H1 (cell line): ENCODE measurements around the gene CORO6. TPM values are rescaled to one million over a fixed set of nuclear protein-coding genes. Genes with fewer than 3 reads are reported as not detected.

Source experiments
- CTCF ChIA-PET: fragments of 300-600 bp; sonication (Branson Sonifier 250); formaldehyde crosslinking; loops from one replicate; lab custom pipeline; 2021; ENCODE audit not compliant: partially characterized antibody; lab: Charles Lee
- POLR2A ChIA-PET: fragments of 300-600 bp; sonication (Branson Sonifier 250); formaldehyde crosslinking; loops from one replicate; lab custom pipeline; 2021; ENCODE audit warnings: inconsistent platforms; ENCODE audit not compliant: partially characterized antibody; lab: Charles Lee
- DNase-seq, 2 experiments: peaks; one replicate each; pipeline versions ENCODE4 v3.0.0 to v3.0.0-alpha.2; 2010 to 2022; ENCODE audit warnings: low spot score in 2 of 2, low read depth in 1 of 2, mixed read lengths in 1 of 2
- FAIRE-seq: peaks from 2 replicates; lab custom pipeline; 2011; peaks lifted over from hg19 to GRCh38; lab: Jason Lieb, UNC
- H2AFZ ChIP-seq: 2 replicates; pipeline ENCODE4 v1.8.1; 2012; ENCODE audit warnings: low read length, inconsistent platforms
- H2AK5ac ChIP-seq: 2 replicates; pipeline ENCODE4 v1.6.1; 2013; ENCODE audit warnings: low read depth, low read length
- H2BK120ac ChIP-seq: replicated peaks from 2 replicates; pipeline ENCODE3; 2013; ENCODE audit warnings: low read depth, low read length, inconsistent platforms
- H2BK12ac ChIP-seq: 2 replicates; pipeline ENCODE4 v1.6.1; 2013; ENCODE audit warnings: low read depth, low read length
- H2BK15ac ChIP-seq: 2 replicates; pipeline ENCODE4 v1.6.1; 2013; ENCODE audit warnings: low read length
- H2BK20ac ChIP-seq: 2 replicates; pipeline ENCODE4 v1.6.1; 2013; ENCODE audit warnings: low read length
- H2BK5ac ChIP-seq: 2 replicates; pipeline ENCODE4 v1.6.1; 2013; ENCODE audit warnings: low read depth, low read length
- H3K14ac ChIP-seq: 2 replicates; pipeline ENCODE4 v1.6.1; 2013; ENCODE audit warnings: inconsistent platforms; ENCODE audit not compliant: insufficient read length
- H3K18ac ChIP-seq: 2 replicates; pipeline ENCODE4 v1.6.1; 2013; ENCODE audit warnings: low read length; ENCODE audit errors: extremely low read depth
- H3K23ac ChIP-seq: 2 replicates; pipeline ENCODE4 v1.6.1; 2013; ENCODE audit warnings: inconsistent platforms; ENCODE audit not compliant: insufficient read length
- H3K23me2 ChIP-seq: 2 replicates; pipeline ENCODE4 v1.6.1; 2013; ENCODE audit warnings: low read depth, low read length
- H3K27ac ChIP-seq: 2 replicates; pipeline ENCODE4 v1.6.1; 2011; ENCODE audit warnings: low read depth, low read length, inconsistent platforms
- H3K27me3 ChIP-seq, 4 experiments: replicated peaks in 1 of 4; 1 replicate in 1 of 4; 2 replicates in 3 of 4; pipeline versions ENCODE4 v1.6.1 to v1.8.1; 2011 to 2013; ENCODE audit warnings: low read length in 3 of 4, mild to moderate bottlenecking in 3 of 4, inconsistent platforms in 2 of 4, mixed read lengths in 2 of 4, moderate library complexity in 1 of 4; ENCODE audit not compliant: control insufficient read depth in 3 of 4, insufficient read depth in 3 of 4; ENCODE audit errors: extremely low read depth in 1 of 4
- H3K36me3 ChIP-seq, 4 experiments: 2 replicates each; pipeline versions ENCODE4 v1.6.1 to v1.8.1; 2011 to 2013; ENCODE audit warnings: mild to moderate bottlenecking in 4 of 4, low read length in 3 of 4, moderate library complexity in 2 of 4, control low read depth in 1 of 4, inconsistent platforms in 1 of 4; ENCODE audit not compliant: insufficient read depth in 4 of 4, control insufficient read depth in 2 of 4
- H3K4ac ChIP-seq: replicated peaks from 2 replicates; pipeline ENCODE3; 2013; ENCODE audit warnings: low read length, low read depth, mixed read lengths, inconsistent platforms; ENCODE audit not compliant: insufficient read length
- H3K4me1 ChIP-seq, 4 experiments: replicated peaks in 1 of 4; 1 replicate in 1 of 4; 2 replicates in 3 of 4; pipeline versions ENCODE4 v1.6.1 to v1.8.1; 2011 to 2013; ENCODE audit warnings: low read length in 3 of 4, inconsistent platforms in 2 of 4, mixed read lengths in 1 of 4; ENCODE audit not compliant: insufficient read depth in 4 of 4, control insufficient read depth in 3 of 4
- H3K4me2 ChIP-seq, 2 experiments: 2 replicates each; pipeline versions ENCODE4 v1.6.1 to v1.8.1; 2011 to 2013; ENCODE audit warnings: low read depth in 2 of 2, low read length in 2 of 2, control low read depth in 1 of 2, inconsistent platforms in 1 of 2, mild to moderate bottlenecking in 1 of 2; ENCODE audit not compliant: insufficient read depth in 1 of 2
- H3K4me3 ChIP-seq, 4 experiments: fragments of 200-600, 300-600 bp in 1 of 4; sonication (generic), shearing (Covaris generic), sonication (Bioruptor Twin) in 1 of 4; 2 replicates each; pipeline versions ENCODE4 v1.5.1 to v1.8.1; 2011 to 2016; ENCODE audit warnings: low read length in 4 of 4, low read depth in 3 of 4, control low read depth in 2 of 4, inconsistent platforms in 2 of 4, mild to moderate bottlenecking in 2 of 4, mixed read lengths in 1 of 4, moderate library complexity in 1 of 4; ENCODE audit not compliant: insufficient read depth in 2 of 4; ENCODE audit errors: extremely low read depth in 1 of 4
- H3K56ac ChIP-seq: replicated peaks from 2 replicates; pipeline ENCODE3; 2013; ENCODE audit warnings: low read depth, mild to moderate bottlenecking, mixed read lengths, low read length, inconsistent platforms; ENCODE audit not compliant: insufficient read length
- H3K79me1 ChIP-seq: 2 replicates; pipeline ENCODE4 v1.6.1; 2013; ENCODE audit warnings: low read depth, low read length, control low read depth
- H3K79me2 ChIP-seq, 2 experiments: 2 replicates each; pipeline versions ENCODE4 v1.6.1 to v1.8.1; 2012 to 2013; ENCODE audit warnings: low read length in 2 of 2, mild to moderate bottlenecking in 2 of 2, inconsistent platforms in 1 of 2; ENCODE audit not compliant: insufficient read depth in 2 of 2, control insufficient read depth in 1 of 2
- H3K9ac ChIP-seq, 4 experiments: replicated peaks in 1 of 4; 1 replicate in 1 of 4; 2 replicates in 3 of 4; pipeline versions ENCODE4 v1.6.1 to v1.8.1; 2011 to 2013; ENCODE audit warnings: low read depth in 3 of 4, low read length in 3 of 4, control low read depth in 2 of 4, mild to moderate bottlenecking in 2 of 4, moderate library complexity in 2 of 4, inconsistent platforms in 1 of 4; ENCODE audit errors: extremely low read depth in 1 of 4
- H3K9me3 ChIP-seq, 2 experiments: 2 replicates each; pipeline versions ENCODE4 v1.6.1 to v1.8.1; 2012 to 2013; ENCODE audit warnings: mild to moderate bottlenecking in 2 of 2, moderate library complexity in 2 of 2, control low read depth in 1 of 2, inconsistent platforms in 1 of 2, low read depth in 1 of 2, low read length in 1 of 2, mixed read lengths in 1 of 2; ENCODE audit not compliant: insufficient read depth in 2 of 2
- H4K20me1 ChIP-seq, 2 experiments: replicated peaks in 1 of 2; 2 replicates each; pipeline versions ENCODE3 to v1.8.1; 2011 to 2013; ENCODE audit warnings: inconsistent platforms in 2 of 2, low read length in 2 of 2, mild to moderate bottlenecking in 1 of 2; ENCODE audit not compliant: insufficient read depth in 2 of 2, control insufficient read depth in 1 of 2
- H4K5ac ChIP-seq: 2 replicates; pipeline ENCODE4 v1.6.1; 2013; ENCODE audit warnings: low read length, low read depth, mixed read lengths, inconsistent platforms; ENCODE audit not compliant: insufficient read length
- H4K8ac ChIP-seq: 2 replicates; pipeline ENCODE4 v1.8.0; 2013; ENCODE audit warnings: mild to moderate bottlenecking, moderate library complexity, low read length, inconsistent platforms; ENCODE audit not compliant: insufficient read depth; ENCODE audit errors: extremely low read depth
- H4K91ac ChIP-seq: replicated peaks from 2 replicates; pipeline ENCODE3; 2013; ENCODE audit warnings: low read length, mixed read lengths, inconsistent platforms; ENCODE audit not compliant: insufficient read length
- CBX5 ChIP-seq: fragments of 300-800, 300-1000 bp; sonication (generic); IDR thresholded peaks from 2 replicates; pipeline ENCODE4 v1.7.1; 2016; ENCODE audit warnings: antibody characterized with exemption, low read length, low read depth
- RAD21 ChIP-seq, 2 experiments: IDR thresholded peaks in 1 of 2; conservative IDR thresholded peaks in 1 of 2; 2 replicates each; pipeline ENCODE4 v1.6.1; 2011; ENCODE audit warnings: low read depth in 2 of 2, low read length in 2 of 2, improper control_type of control experiment in 1 of 2, inconsistent platforms in 1 of 2, mild to moderate bottlenecking in 1 of 2, moderate library complexity in 1 of 2
- RXRA ChIP-seq: IDR thresholded peaks from 2 replicates; pipeline ENCODE4 v1.6.1; 2011; ENCODE audit warnings: low read depth, mild to moderate bottlenecking, low read length, moderate library complexity; ENCODE audit not compliant: insufficient read depth
- polyA plus RNA-seq, 7 experiments: library from polyadenylated mRNA; depleted of rRNA in 3 of 7; stranded (reverse) in 5 of 7; unstranded in 2 of 7; fragments of >200 nt in 5 of 7; fragments of 200-250 nt in 2 of 7; gene quantifications; 1 replicate in 5 of 7; 2 replicates in 1 of 7; 4 replicates in 1 of 7; pipeline versions ENCODE4 v1.2.1 to v1.2.3, GENCODE V29; 2011 to 2013; ENCODE audit warnings: missing spikeins in 2 of 7, mixed read lengths in 2 of 7
- total RNA-seq: library from RNA; stranded (reverse); fragmentation: NEBNext Ultra II Directional; extraction: Animal tissue kit (Norgen Biotek cat#: 25700); gene quantifications from 2 replicates; pipeline ENCODE4 v1.2.1, GENCODE V29; 2021
- TF ChIP-seq, protein P1 (sequence below), 3 experiments: IDR thresholded peaks; 1 replicate in 2 of 3; 2 replicates in 1 of 3; pipeline versions ENCODE4 v1.5.1 to v1.6.1; 2011; ENCODE audit warnings: low read length in 3 of 3, mild to moderate bottlenecking in 3 of 3, inconsistent platforms in 2 of 3, low read depth in 1 of 3, moderate library complexity in 1 of 3; ENCODE audit not compliant: insufficient read depth in 1 of 3; ENCODE audit errors: control extremely low read depth in 1 of 3

Gene CORO6
- total and polyA plus RNA-seq, 2 of the 8 experiments (the other 6 are each of a cell fraction or from before 2014, with no cell fraction given), result 2.5 to 8.6 TPM

DNA sequence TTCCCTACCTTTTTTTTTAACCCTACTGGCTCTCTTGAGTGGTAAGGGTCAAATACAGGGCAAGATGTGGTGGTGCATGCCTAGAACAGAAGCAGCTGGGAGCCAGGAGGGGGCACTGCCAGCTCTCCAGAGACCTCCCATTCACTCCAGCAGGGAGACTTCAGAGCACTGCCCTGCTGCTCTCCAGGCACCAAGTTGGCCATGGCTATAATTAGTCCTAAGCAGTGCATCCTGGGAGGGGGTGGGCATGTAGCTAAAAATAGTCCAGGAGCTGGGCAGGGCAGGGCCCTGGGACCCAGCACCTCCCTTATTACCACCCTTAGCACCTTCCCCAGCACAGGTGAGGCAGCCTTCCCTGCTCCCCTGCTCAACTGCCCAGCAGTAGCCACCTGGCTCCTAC is 3.5 kb downstream of the CORO6 start:
- peaks cover 21 to 47% (median 36%) of the 10 kb centered on the region in 4 experiments for H3K4me1 ChIP-seq
- no peak for FAIRE-seq

More for the DNA sequence above, 3.5 kb downstream of the CORO6 start:
- ChIA-PET CTCF (interaction anchor here (0.8 to 13.1 kb wide), 10 partner anchors 9 to 50 kb away, joined by 3 to 193 read pairs (median 38); partner anchors contain the start of genes ABHD15, ANKRD13B and TP53I13), POLR2A (no interaction called here)
- Histone ChIP-seq H2BK20ac (no peak overlapping the region), H4K91ac (peak overlapping the region; percentile 5), H3K23ac (no peak overlapping the region), H3K79me1 (no peaks in the 10 kb centered on the region), H3K36me3 (no peaks in the 10 kb centered on the region), H3K9ac (no peak overlapping the region), H2BK5ac (no peak overlapping the region), H3K79me2 (no peaks in the 10 kb centered on the region), H3K14ac (no peak overlapping the region), H3K56ac (no peak overlapping the region), H3K23me2 (peaks cover 25% of the 10 kb centered on the region), H3K18ac (no peak overlapping the region), H3K9me3 (no peaks in the 10 kb centered on the region), H4K8ac (no peak overlapping the region), H2BK120ac (no peak overlapping the region), H3K4me2 (no peak overlapping the region), H3K27ac (no peak overlapping the region), H4K5ac (no peak overlapping the region), H4K20me1 (peaks cover 5 to 6% of the 10 kb centered on the region in 2 experiments), H3K27me3 (peaks cover 22 to 74% (median 58%) of the 10 kb centered on the region in 4 experiments), H3K4me3 (no peak overlapping the region), H2BK15ac (no peak overlapping the region), H2AFZ (no peak overlapping the region), H3K4ac (no peak overlapping the region), H2BK12ac (no peak overlapping the region), H2AK5ac (peak overlapping the region; percentile 54; the same call in 1 of the 2 replicates)
- TF ChIP-seq CBX5, result no peak
- TF ChIP-seq, protein P1, sequence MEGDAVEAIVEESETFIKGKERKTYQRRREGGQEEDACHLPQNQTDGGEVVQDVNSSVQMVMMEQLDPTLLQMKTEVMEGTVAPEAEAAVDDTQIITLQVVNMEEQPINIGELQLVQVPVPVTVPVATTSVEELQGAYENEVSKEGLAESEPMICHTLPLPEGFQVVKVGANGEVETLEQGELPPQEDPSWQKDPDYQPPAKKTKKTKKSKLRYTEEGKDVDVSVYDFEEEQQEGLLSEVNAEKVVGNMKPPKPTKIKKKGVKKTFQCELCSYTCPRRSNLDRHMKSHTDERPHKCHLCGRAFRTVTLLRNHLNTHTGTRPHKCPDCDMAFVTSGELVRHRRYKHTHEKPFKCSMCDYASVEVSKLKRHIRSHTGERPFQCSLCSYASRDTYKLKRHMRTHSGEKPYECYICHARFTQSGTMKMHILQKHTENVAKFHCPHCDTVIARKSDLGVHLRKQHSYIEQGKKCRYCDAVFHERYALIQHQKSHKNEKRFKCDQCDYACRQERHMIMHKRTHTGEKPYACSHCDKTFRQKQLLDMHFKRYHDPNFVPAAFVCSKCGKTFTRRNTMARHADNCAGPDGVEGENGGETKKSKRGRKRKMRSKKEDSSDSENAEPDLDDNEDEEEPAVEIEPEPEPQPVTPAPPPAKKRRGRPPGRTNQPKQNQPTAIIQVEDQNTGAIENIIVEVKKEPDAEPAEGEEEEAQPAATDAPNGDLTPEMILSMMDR (IDR thresholded peaks at IDR 0.05; ENCODE audit: control extremely low read depth in 1 of 3, insufficient read depth in 1 of 3, low read depth in 1 of 3, low read length in 3 of 3), result peak; percentile 57 to 63 (median 61)
- peak; percentile 69; the same call in 1 of the 2 replicates for TF ChIP-seq RXRA
- TF ChIP-seq RAD21 (IDR thresholded peaks at IDR 0.05 in 1 of 2, conservative IDR thresholded peaks at IDR 0.05 in 1 of 2; ENCODE audit: low read depth in 2 of 2, low read length in 2 of 2), result peak; percentile 57 to 76
- DNase-seq, result no peak
